Measurements from ENCODE around the gene ATP9A.

Gene ATP9A

GRCh38 chr20:51593584-51593983 is 174.6 kb downstream of the ATP9A start:
- DNase-seq (ENCODE audit: low read depth): no peak
- no peak overlapping the region for H3K4me3 ChIP-seq (ENCODE audit: low read depth, low read length)
- TF ChIP-seq, protein P1, sequence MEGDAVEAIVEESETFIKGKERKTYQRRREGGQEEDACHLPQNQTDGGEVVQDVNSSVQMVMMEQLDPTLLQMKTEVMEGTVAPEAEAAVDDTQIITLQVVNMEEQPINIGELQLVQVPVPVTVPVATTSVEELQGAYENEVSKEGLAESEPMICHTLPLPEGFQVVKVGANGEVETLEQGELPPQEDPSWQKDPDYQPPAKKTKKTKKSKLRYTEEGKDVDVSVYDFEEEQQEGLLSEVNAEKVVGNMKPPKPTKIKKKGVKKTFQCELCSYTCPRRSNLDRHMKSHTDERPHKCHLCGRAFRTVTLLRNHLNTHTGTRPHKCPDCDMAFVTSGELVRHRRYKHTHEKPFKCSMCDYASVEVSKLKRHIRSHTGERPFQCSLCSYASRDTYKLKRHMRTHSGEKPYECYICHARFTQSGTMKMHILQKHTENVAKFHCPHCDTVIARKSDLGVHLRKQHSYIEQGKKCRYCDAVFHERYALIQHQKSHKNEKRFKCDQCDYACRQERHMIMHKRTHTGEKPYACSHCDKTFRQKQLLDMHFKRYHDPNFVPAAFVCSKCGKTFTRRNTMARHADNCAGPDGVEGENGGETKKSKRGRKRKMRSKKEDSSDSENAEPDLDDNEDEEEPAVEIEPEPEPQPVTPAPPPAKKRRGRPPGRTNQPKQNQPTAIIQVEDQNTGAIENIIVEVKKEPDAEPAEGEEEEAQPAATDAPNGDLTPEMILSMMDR (conservative IDR thresholded peaks at IDR 0.05; ENCODE audit: low read depth, low read length): no peak

- H3K4me3 ChIP-seq (ENCODE audit: low read depth, low read length): no peak overlapping the region
- TF ChIP-seq, protein P1 (conservative IDR thresholded peaks at IDR 0.05; ENCODE audit: low read depth, low read length): no peak
- DNase-seq (ENCODE audit: low read depth): no peak
Measured at GRCh38 chr20:51592564-51592963, 175.6 kb downstream of the ATP9A start.

DNA sequence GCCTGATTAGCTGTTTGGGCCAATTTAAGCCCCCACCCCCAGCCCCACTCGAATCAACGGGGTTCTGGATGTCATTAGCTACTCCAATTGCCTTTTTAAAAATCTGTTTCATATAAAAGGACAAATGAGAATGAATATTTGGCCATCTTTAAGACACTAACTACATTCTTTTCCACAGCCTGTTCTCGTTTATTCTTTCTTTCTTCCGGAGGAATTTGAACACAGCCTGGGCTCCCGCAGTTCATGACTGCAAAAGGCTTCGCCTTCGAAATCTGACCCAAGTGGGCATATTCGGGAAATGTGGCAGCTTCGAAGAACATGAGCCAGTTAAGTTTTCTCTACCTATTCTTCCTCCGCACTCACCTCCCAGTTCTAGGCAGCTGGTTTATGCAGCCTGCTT is 176.3 kb downstream of the ATP9A start:
- no peak for DNase-seq (ENCODE audit: low read depth)
- H3K4me3 ChIP-seq (ENCODE audit: low read depth, low read length): no peak overlapping the region
- TF ChIP-seq, protein P1 (conservative IDR thresholded peaks at IDR 0.05; ENCODE audit: low read depth, low read length): no peak

GRCh38 chr20:51588762-51589161 is 179.4 kb downstream of the ATP9A start:
- DNase-seq (ENCODE audit: low read depth): no peak
- H3K4me3 ChIP-seq (ENCODE audit: low read depth, low read length): no peak overlapping the region
- TF ChIP-seq, protein P1 (conservative IDR thresholded peaks at IDR 0.05; ENCODE audit: low read depth, low read length): no peak

DNA sequence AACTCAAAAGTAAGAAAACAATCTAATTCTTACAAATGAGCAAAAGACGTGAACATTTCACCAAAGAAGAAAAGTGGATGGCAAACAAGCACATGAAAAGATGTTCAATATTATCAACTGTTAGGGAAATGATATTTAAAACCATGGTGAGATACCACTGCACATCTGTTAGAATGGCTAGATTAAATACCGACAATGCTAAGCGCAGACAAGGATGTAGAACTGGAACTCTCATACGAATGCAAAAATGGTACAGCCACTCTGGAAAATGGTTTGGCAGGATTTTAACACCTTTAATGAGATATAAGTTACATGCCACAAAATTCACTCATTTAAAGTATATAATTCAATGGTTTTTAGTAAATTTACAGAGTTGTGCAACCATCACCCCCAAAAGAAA is 181.0 kb downstream of the ATP9A start:
- DNase-seq (ENCODE audit: low read depth): no peak
- TF ChIP-seq, protein P1 (conservative IDR thresholded peaks at IDR 0.05; ENCODE audit: low read depth, low read length): no peak
- H3K4me3 ChIP-seq (ENCODE audit: low read depth, low read length): no peak overlapping the region

DNA sequence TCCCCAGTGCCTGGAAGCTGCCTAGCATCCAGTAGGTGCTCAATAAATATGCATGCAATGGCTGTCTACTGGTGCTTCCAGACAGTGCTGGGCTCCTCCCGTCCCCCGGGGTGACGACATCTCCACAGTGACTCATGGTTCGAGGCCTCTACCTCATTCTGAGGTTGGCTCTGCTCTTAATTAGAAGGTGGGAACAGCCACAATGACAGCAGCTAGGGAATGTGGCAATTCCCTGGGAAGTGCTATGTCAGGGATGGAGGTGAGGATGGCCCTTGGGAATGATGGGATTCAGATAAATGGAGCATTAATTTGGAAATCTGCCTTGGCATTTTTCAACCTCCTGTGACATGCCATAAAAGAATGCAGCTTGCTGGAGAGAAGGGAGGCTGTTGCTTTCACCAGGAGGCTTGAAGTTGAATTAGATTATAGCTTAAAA is 182.2 kb downstream of the ATP9A start:
- peak; percentile 74 for DNase-seq (ENCODE audit: low read depth)
- TF ChIP-seq, protein P1 (conservative IDR thresholded peaks at IDR 0.05; ENCODE audit: low read depth, low read length): no peak
- H3K4me3 ChIP-seq (ENCODE audit: low read depth, low read length): no peak overlapping the region

DNA sequence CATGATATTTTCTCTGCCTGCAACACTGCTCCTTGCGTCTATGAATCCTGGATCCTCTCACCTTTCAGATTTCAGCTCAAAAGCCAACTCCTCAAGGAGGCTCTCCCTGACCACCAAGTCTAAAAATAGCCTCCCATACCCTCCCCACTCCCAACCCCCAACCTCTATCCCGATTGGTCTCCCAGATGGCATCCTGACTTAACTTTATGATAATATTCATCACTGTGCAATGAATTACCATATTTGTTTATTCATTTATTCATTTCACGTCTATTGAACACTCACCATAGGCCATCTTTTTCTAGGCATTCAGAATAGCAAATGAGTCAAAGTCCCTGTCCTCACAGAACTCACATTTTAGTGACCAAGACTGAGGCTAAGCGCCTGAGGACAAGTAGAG is 183.0 kb downstream of the ATP9A start:
- TF ChIP-seq, protein P1 (conservative IDR thresholded peaks at IDR 0.05; ENCODE audit: low read depth, low read length): no peak
- no peak overlapping the region for H3K4me3 ChIP-seq (ENCODE audit: low read depth, low read length)
- no peak for DNase-seq (ENCODE audit: low read depth)

Measured in choroid plexus epithelial cell (primary cell).